GM12878 (cell line): ENCODE results near the gene AOAH. TPM values are rescaled to one million over a fixed set of nuclear protein-coding genes. Genes with fewer than 3 reads are reported as not detected.

Source experiments
- ATAC-seq: fragments of 200-7000 bp; cut with Tn5 transposase; 3 replicates; pipeline ENCODE4 v1.9.1; 2020; ENCODE audit warnings: mild to moderate bottlenecking, moderate library complexity
- BruUV-seq: library from RNA; stranded (reverse); fragments of 400-500 nt; replicated peaks from 2 replicates; lab custom pipeline; 2021; lab: Mats Ljungman, UMichigan
- CTCF ChIA-PET: fragments of 300-600 bp; sonication (Branson Sonifier 250); formaldehyde crosslinking; extraction: SDS; loops from one replicate; lab custom pipeline; 2021; ENCODE audit warnings: inconsistent platforms; lab: Yijun Ruan, JAX
- POLR2A ChIA-PET: fragments of 350-600 bp; formaldehyde crosslinking; extraction: SDS; loops from one replicate; lab custom pipeline; 2021; ENCODE audit warnings: inconsistent platforms; lab: Charles Lee
- RAD21 ChIA-PET: fragments of 300-600 bp; sonication (Branson Sonifier 250); formaldehyde crosslinking; loops from one replicate; lab custom pipeline; 2023; ENCODE audit warnings: antibody characterized with exemption; ENCODE audit not compliant: unreplicated experiment; lab: Charles Lee
- SMC1A ChIA-PET: fragments of 300-600 bp; sonication (Branson Sonifier 250); formaldehyde crosslinking; loops from one replicate; lab custom pipeline; 2023; ENCODE audit not compliant: unreplicated experiment, uncharacterized antibody; lab: Charles Lee
- DNase-seq: peaks from one replicate; pipeline ENCODE4 v3.0.0-alpha.2; 2011; ENCODE audit warnings: low read depth, low spot score
- FAIRE-seq: peaks from 3 replicates; lab custom pipeline; 2011; peaks lifted over from hg19 to GRCh38; lab: Jason Lieb, UNC
- H2AFZ ChIP-seq: 2 replicates; pipeline ENCODE4 v1.6.0; 2011; ENCODE audit warnings: low read depth, low read length, control low read depth; ENCODE audit not compliant: control insufficient read depth
- H3K27ac ChIP-seq: 2 replicates; pipeline ENCODE4 v1.5.1; 2011; ENCODE audit warnings: control low read depth; ENCODE audit not compliant: control insufficient read depth, insufficient read depth
- H3K27me3 ChIP-seq, 2 experiments: replicated peaks in 1 of 2; 2 replicates each; pipeline versions ENCODE4 v1.6.0 to v1.6.1; 2011; ENCODE audit warnings: low read length in 1 of 2; ENCODE audit not compliant: control insufficient read depth in 2 of 2, insufficient read depth in 2 of 2
- H3K36me3 ChIP-seq, 2 experiments: 2 replicates each; pipeline ENCODE4 v1.5.1; 2011; ENCODE audit warnings: low read length in 1 of 2; ENCODE audit not compliant: control insufficient read depth in 2 of 2, insufficient read depth in 2 of 2
- H3K4me1 ChIP-seq: 2 replicates; pipeline ENCODE4 v1.6.1; 2011; ENCODE audit warnings: mild to moderate bottlenecking, low read length, moderate library complexity, mixed read lengths; ENCODE audit not compliant: control insufficient read depth, insufficient read depth
- H3K4me2 ChIP-seq: 2 replicates; pipeline ENCODE4 v1.6.0; 2011; ENCODE audit warnings: control low read depth; ENCODE audit not compliant: control insufficient read depth, insufficient read depth
- H3K4me3 ChIP-seq: fragments of 200-600 bp; sonication (generic); 2 replicates; pipeline ENCODE4 v1.5.1; 2016
- H3K79me2 ChIP-seq: 2 replicates; pipeline ENCODE4 v1.6.0; 2011; ENCODE audit warnings: low read length; ENCODE audit not compliant: control insufficient read depth, insufficient read depth
- H3K9ac ChIP-seq: 2 replicates; pipeline ENCODE4 v1.8.0; 2011; ENCODE audit warnings: low read length, control low read depth, mixed read lengths; ENCODE audit not compliant: control insufficient read depth, insufficient read depth
- H3K9me3 ChIP-seq: replicated peaks from 3 replicates; pipeline ENCODE4 v1.5.1; 2011; ENCODE audit warnings: mild to moderate bottlenecking, low read length; ENCODE audit not compliant: control insufficient read depth, insufficient read depth
- H4K20me1 ChIP-seq: 2 replicates; pipeline ENCODE4 v1.6.0; 2011; ENCODE audit not compliant: control insufficient read depth, insufficient read depth
- BCL11A ChIP-seq: IDR thresholded peaks from 2 replicates; pipeline ENCODE4 v1.6.1; 2011; ENCODE audit warnings: low read depth, low read length
- CBX3 ChIP-seq: fragments of 200-600 bp; sonication (generic); IDR thresholded peaks from 2 replicates; pipeline ENCODE4 v1.6.1; 2016; ENCODE audit warnings: low read depth, borderline replicate concordance
- CREB1 ChIP-seq: IDR thresholded peaks from 2 replicates; pipeline ENCODE4 v1.6.1; 2012; ENCODE audit warnings: low read depth, mild to moderate bottlenecking, inconsistent platforms
- DPF2 ChIP-seq: fragments of 450-650 bp; IDR thresholded peaks from 2 replicates; pipeline ENCODE4 v1.6.1; 2017; ENCODE audit warnings: mild to moderate bottlenecking
- ELK1 ChIP-seq: IDR thresholded peaks from 2 replicates; pipeline ENCODE4 v1.6.1; 2012; ENCODE audit warnings: low read depth, low read length, improper control_type of control experiment
- FOXK2 ChIP-seq: fragments of 450-650 bp; IDR thresholded peaks from 2 replicates; pipeline ENCODE4 v1.6.1; 2017; ENCODE audit warnings: mild to moderate bottlenecking, moderate library complexity
- HDAC6 ChIP-seq: fragments of 200-600 bp; sonication (generic); IDR thresholded peaks from one replicate; pipeline ENCODE4 v1.8.0; 2017; ENCODE audit warnings: antibody characterized with exemption; ENCODE audit not compliant: unreplicated experiment
- MYB ChIP-seq: fragments of 150-350 bp; IDR thresholded peaks from 2 replicates; pipeline ENCODE4 v1.6.1; 2014; ENCODE audit warnings: mild to moderate bottlenecking, low read depth, low read length, borderline replicate concordance
- NR2C1 ChIP-seq: fragments of 450-650 bp; IDR thresholded peaks from 2 replicates; pipeline ENCODE4 v1.6.1; 2017; ENCODE audit warnings: antibody characterized with exemption, mild to moderate bottlenecking, moderate library complexity
- PAX8 ChIP-seq: fragments of 450-650 bp; IDR thresholded peaks from 2 replicates; pipeline ENCODE4 v1.6.1; 2017; ENCODE audit warnings: mild to moderate bottlenecking, moderate library complexity
- RAD21 ChIP-seq: IDR thresholded peaks from 2 replicates; pipeline ENCODE4 v1.6.1; 2011; ENCODE audit warnings: mild to moderate bottlenecking, low read depth, low read length, moderate library complexity; ENCODE audit not compliant: insufficient read depth
- SPI1 ChIP-seq: IDR thresholded peaks from 2 replicates; pipeline ENCODE4 v1.6.1; 2011; ENCODE audit warnings: low read depth, mild to moderate bottlenecking, low read length, moderate library complexity, borderline replicate concordance; ENCODE audit not compliant: insufficient read depth
- TAF1 ChIP-seq: IDR thresholded peaks from 2 replicates; pipeline ENCODE4 v1.6.1; 2011; ENCODE audit warnings: mild to moderate bottlenecking, low read depth, low read length, borderline replicate concordance
- TARDBP ChIP-seq: IDR thresholded peaks from 2 replicates; pipeline ENCODE4 v1.6.1; 2016; ENCODE audit warnings: borderline replicate concordance
- WRNIP1 ChIP-seq: IDR thresholded peaks from 2 replicates; pipeline ENCODE4 v1.6.1; 2011; ENCODE audit warnings: low read depth, low read length, improper control_type of control experiment, borderline replicate concordance
- WGBS: methylation state at CpG from one replicate; pipeline ENCODE4 v1.1.6; 2016; ENCODE audit warnings: low lambda C conversion rate; ENCODE audit not compliant: insufficient replicate concordance, insufficient coverage; ENCODE audit errors: missing lambda C conversion rate; 5-methylcytosine and 5-hydroxymethylcytosine counted together
- in situ Hi-C: fragments of 300-500 bp; cut with MboI; formaldehyde crosslinking; loops from 9 replicates; pipeline ENCODE4 v1.14.3; 2018; ENCODE audit warnings: mixed read lengths
- intact Hi-C: fragments of 100-400 bp; cut with micrococcal nuclease; formaldehyde crosslinking; loops from one replicate; pipeline ENCODE4 v1.14.2; 2022; ENCODE audit not compliant: unreplicated experiment
- polyA plus RNA-seq, 11 experiments: library from polyadenylated mRNA; depleted of rRNA in 4 of 11; unstranded in 6 of 11; stranded (reverse) in 5 of 11; fragments of >200 nt; fragmentation: Nextera tagmentation in 4 of 11; fragmentation: Illumina TruSeq in 1 of 11; extraction: Ambion mirVana in 4 of 11; extraction: Trizol in 1 of 11; gene quantifications; 1 replicate in 1 of 11; 2 replicates in 10 of 11; pipeline versions ENCODE4 v1.2.1 to v1.2.3, GENCODE V29; 2011 to 2016; ENCODE audit warnings: inconsistent platforms in 2 of 11, missing spikeins in 2 of 11, low read depth in 1 of 11
- total RNA-seq, 4 experiments: library from RNA; depleted of rRNA in 3 of 4; stranded (reverse); fragments of >200 nt in 3 of 4; fragmentation: Illumina TruSeq in 1 of 4; extraction: Trizol in 1 of 4; gene quantifications; 2 replicates each; pipeline versions ENCODE4 v1.2.1 to v1.2.3, GENCODE V29; 2013 to 2021

The AOAH gene
- total and polyA plus RNA-seq, 10 of the 15 experiments (the other 5 are each of a cell fraction or from before 2014, with no cell fraction given), result 0.32 to 2.8 (median 1.4) TPM

DNA sequence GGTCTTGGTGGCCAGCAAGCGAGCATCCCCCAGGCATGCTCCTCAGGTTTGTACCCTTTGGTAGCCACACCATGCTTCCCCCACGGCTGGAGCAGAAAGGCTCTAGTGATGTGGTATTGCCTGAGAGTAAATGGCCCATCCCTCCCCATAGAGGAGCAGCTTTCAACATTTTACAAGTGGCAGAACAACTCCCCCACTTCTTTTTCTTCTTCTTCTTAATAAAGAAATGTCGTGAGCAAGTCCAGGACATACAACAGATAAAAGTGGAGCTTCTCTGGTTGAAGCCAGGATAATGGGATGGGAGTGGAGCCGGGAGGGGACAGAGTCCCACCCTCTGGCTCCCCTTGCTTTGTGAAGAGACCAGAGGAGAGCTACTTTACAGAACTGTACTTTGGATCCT lies 203.2 kb downstream of the AOAH start:
- POLR2A ChIA-PET, result no interaction called here
- ATAC-seq (no peak), DNase-seq (no peak), FAIRE-seq (no peak)
- H3K9ac ChIP-seq, result no peak overlapping the region
- H2AFZ ChIP-seq, result no peak overlapping the region
- no TSS peak for BruUV-seq
- no peaks in the 10 kb centered on the region for H3K27me3 ChIP-seq
- no peaks in the 10 kb centered on the region for H3K9me3 ChIP-seq
- SMC1A ChIA-PET, result no interaction called here
- no peak overlapping the region for H3K4me2 ChIP-seq
- no peaks in the 10 kb centered on the region for H3K79me2 ChIP-seq
- TF ChIP-seq ELK1 (no peak), NR2C1 (no peak)
- TF ChIP-seq, all 136 proteins: peak for 0
- ChIA-PET CTCF (no interaction called here), RAD21 (no interaction called here)
- Histone ChIP-seq H3K4me3 (no peak overlapping the region), H3K27ac (no peak overlapping the region), H3K4me1 (no peaks in the 10 kb centered on the region), H4K20me1 (no peaks in the 10 kb centered on the region), H3K36me3 (no peaks in the 10 kb centered on the region)
- intact Hi-C loops, result no loop called here
- WGBS, result 13% methylated on average over 4 of the region's 4 CpGs
- in situ Hi-C loops, result no loop called here

DNA sequence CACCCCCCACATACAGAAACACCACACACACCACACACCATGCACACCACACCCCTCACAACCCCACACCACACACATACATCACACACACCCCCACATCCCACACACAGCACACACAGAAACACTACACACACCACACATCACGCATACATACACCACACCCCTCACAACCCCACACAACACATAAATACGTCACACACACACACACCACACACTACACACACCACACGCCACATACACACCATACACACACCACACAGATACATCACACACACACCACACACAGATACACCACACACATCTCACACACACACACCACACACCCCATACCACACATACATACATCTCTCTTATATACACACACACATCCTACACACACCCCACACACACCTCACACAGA lies 208.4 kb downstream of the AOAH start:
- ATAC-seq (no peak), FAIRE-seq (peak; percentile 31), DNase-seq (no peak)
- H2AFZ ChIP-seq, result no peak overlapping the region
- no peaks in the 10 kb centered on the region for H3K79me2 ChIP-seq
- ChIA-PET SMC1A (no interaction called here), CTCF (no interaction called here), RAD21 (no interaction called here), POLR2A (no interaction called here)
- no peak overlapping the region for H3K4me2 ChIP-seq
- 88% methylated on average over 3 of the region's 3 CpGs for WGBS
- H3K27ac ChIP-seq, result no peak overlapping the region
- H3K9me3 ChIP-seq, result no peaks in the 10 kb centered on the region
- no peaks in the 10 kb centered on the region for H4K20me1 ChIP-seq
- no TSS peak for BruUV-seq
- H3K36me3 ChIP-seq, result no peaks in the 10 kb centered on the region
- no peak overlapping the region for H3K9ac ChIP-seq
- no peaks in the 10 kb centered on the region for H3K4me1 ChIP-seq
- no peak for TF ChIP-seq CREB1
- TF ChIP-seq TAF1, result no peak
- TF ChIP-seq SPI1, result no peak
- TF ChIP-seq RAD21, result no peak
- TF ChIP-seq MYB, result no peak
- no peak for TF ChIP-seq FOXK2
- TF ChIP-seq CBX3, result no peak
- TF ChIP-seq DPF2, result no peak
- TF ChIP-seq TARDBP, result no peak
- TF ChIP-seq HDAC6, result no peak
- TF ChIP-seq BCL11A, result no peak
- no peak for TF ChIP-seq PAX8
- TF ChIP-seq WRNIP1, result no peak
- no peak overlapping the region for H3K4me3 ChIP-seq
- in situ Hi-C loops, result no loop called here
- no peaks in the 10 kb centered on the region for H3K27me3 ChIP-seq
- intact Hi-C loops, result no loop called here
